A673 (cell line): ENCODE data around the gene PSMG1. TPM values are rescaled to one million over a fixed set of nuclear protein-coding genes. Genes with fewer than 3 reads are reported as not detected.

Source experiments
- BruUV-seq: library from RNA; stranded (reverse); fragments of 400-500 nt; replicated peaks from 2 replicates; lab custom pipeline; 2021; lab: Mats Ljungman, UMichigan
- CTCF ChIA-PET: fragments of 300-600 bp; sonication (Branson Sonifier 250); formaldehyde crosslinking; loops from one replicate; lab custom pipeline; 2022; ENCODE audit warnings: antibody characterized with exemption; lab: Charles Lee
- POLR2A ChIA-PET: fragments of 300-600 bp; sonication (Branson Sonifier 250); formaldehyde crosslinking; loops from one replicate; lab custom pipeline; 2022; ENCODE audit warnings: antibody characterized with exemption; ENCODE audit not compliant: low non-redundant PET; lab: Charles Lee
- DNase-seq: peaks from one replicate; pipeline ENCODE4 v3.0.0-alpha.2; 2015; ENCODE audit warnings: low spot score
- H3K27ac ChIP-seq: fragments of 200-600 bp; sonication (generic); 2 replicates; pipeline ENCODE4 v1.5.1; 2016; ENCODE audit warnings: mixed run types, low read depth, mild to moderate bottlenecking, mixed read lengths, antibody characterized with exemption, low read length; ENCODE audit not compliant: poor library complexity, severe bottlenecking
- H3K27me3 ChIP-seq: fragments of 200-600 bp; sonication (generic); replicated peaks from 2 replicates; pipeline ENCODE4 v1.6.1; 2017; ENCODE audit warnings: mixed run types, low read depth, mild to moderate bottlenecking, mixed read lengths, antibody characterized with exemption, low read length; ENCODE audit not compliant: insufficient read depth, poor library complexity
- H3K36me3 ChIP-seq: fragments of 200-600 bp; sonication (generic); 2 replicates; pipeline ENCODE4 v1.6.1; 2016; ENCODE audit warnings: mixed run types, mild to moderate bottlenecking, mixed read lengths, antibody characterized with exemption, low read length; ENCODE audit not compliant: insufficient read depth, poor library complexity, severe bottlenecking
- H3K4me1 ChIP-seq: fragments of 200-600 bp; sonication (generic); 2 replicates; pipeline ENCODE4 v1.6.1; 2017; ENCODE audit warnings: mixed run types, mild to moderate bottlenecking, mixed read lengths, antibody characterized with exemption, low read length; ENCODE audit not compliant: insufficient read depth, poor library complexity, severe bottlenecking
- H3K4me3 ChIP-seq: fragments of 200-600 bp; sonication (generic); 2 replicates; pipeline ENCODE4 v1.5.1; 2016; ENCODE audit warnings: low read depth, mixed run types, mild to moderate bottlenecking, mixed read lengths, low read length; ENCODE audit not compliant: poor library complexity, severe bottlenecking
- H3K9me3 ChIP-seq: fragments of 200-600 bp; sonication (generic); 2 replicates; pipeline ENCODE4 v1.6.1; 2016; ENCODE audit warnings: mixed run types, low read depth, mild to moderate bottlenecking, mixed read lengths, antibody characterized with exemption, low read length; ENCODE audit not compliant: poor library complexity, severe bottlenecking
- EZH2 ChIP-seq: fragments of 200-600 bp; sonication (generic); IDR thresholded peaks from 2 replicates; pipeline ENCODE4 v1.6.1; 2017; ENCODE audit warnings: borderline replicate concordance, low read depth, mild to moderate bottlenecking, mixed read lengths, antibody characterized with exemption, low read length; ENCODE audit not compliant: poor library complexity, severe bottlenecking
- intact Hi-C: fragments of 100-400 bp; cut with micrococcal nuclease; formaldehyde crosslinking; loops from one replicate; pipeline ENCODE4 v1.10.0; 2022; ENCODE audit not compliant: unreplicated experiment
- total RNA-seq: library from RNA; stranded (reverse); gene quantifications from 2 replicates; pipeline ENCODE4 v1.2.3, GENCODE V29; 2021
- TF ChIP-seq, protein P1 (sequence below): fragments of 300-800, 200-600 bp; sonication (generic); conservative IDR thresholded peaks from 2 replicates; pipeline ENCODE4 v1.5.1; 2017; ENCODE audit warnings: low read depth, mild to moderate bottlenecking, antibody characterized with exemption, low read length, moderate library complexity, mixed read lengths

PSMG1 gene
- total RNA-seq, 1 experiment from 2014 or later: 101 TPM

DNA sequence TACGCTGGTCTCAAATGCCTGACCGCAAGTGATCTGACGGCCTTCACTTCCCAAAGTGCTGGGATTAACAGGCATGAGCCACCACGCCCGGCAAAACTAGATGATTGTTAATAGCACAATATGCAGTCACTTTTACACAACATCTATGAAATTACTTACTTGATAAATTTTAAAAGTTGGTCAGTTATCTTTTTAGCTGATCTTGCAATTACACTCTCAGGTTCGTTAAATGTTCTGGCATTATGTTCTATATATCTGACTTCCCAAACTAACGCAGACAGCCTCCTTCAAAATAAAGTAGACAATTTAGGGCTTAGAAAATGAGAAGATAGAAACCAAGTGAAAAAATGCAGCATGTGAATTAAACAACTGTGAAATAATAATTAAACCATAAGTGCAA lies 31.8 kb upstream of the PSMG1 start:
- peaks cover 6% of the 10 kb centered on the region for H3K36me3 ChIP-seq
- BruUV-seq: no TSS peak
- DNase-seq: no peak
- CTCF ChIA-PET: no interaction called here
- TF ChIP-seq, protein P1, sequence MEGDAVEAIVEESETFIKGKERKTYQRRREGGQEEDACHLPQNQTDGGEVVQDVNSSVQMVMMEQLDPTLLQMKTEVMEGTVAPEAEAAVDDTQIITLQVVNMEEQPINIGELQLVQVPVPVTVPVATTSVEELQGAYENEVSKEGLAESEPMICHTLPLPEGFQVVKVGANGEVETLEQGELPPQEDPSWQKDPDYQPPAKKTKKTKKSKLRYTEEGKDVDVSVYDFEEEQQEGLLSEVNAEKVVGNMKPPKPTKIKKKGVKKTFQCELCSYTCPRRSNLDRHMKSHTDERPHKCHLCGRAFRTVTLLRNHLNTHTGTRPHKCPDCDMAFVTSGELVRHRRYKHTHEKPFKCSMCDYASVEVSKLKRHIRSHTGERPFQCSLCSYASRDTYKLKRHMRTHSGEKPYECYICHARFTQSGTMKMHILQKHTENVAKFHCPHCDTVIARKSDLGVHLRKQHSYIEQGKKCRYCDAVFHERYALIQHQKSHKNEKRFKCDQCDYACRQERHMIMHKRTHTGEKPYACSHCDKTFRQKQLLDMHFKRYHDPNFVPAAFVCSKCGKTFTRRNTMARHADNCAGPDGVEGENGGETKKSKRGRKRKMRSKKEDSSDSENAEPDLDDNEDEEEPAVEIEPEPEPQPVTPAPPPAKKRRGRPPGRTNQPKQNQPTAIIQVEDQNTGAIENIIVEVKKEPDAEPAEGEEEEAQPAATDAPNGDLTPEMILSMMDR: no peak
- TF ChIP-seq EZH2: no peak
- POLR2A ChIA-PET: no interaction called here
- H3K4me1 ChIP-seq: no peaks in the 10 kb centered on the region
- no peak overlapping the region for H3K4me3 ChIP-seq
- H3K9me3 ChIP-seq: no peaks in the 10 kb centered on the region
- H3K27me3 ChIP-seq: no peaks in the 10 kb centered on the region
- intact Hi-C loops: no loop called here
- H3K27ac ChIP-seq: no peak overlapping the region

DNA sequence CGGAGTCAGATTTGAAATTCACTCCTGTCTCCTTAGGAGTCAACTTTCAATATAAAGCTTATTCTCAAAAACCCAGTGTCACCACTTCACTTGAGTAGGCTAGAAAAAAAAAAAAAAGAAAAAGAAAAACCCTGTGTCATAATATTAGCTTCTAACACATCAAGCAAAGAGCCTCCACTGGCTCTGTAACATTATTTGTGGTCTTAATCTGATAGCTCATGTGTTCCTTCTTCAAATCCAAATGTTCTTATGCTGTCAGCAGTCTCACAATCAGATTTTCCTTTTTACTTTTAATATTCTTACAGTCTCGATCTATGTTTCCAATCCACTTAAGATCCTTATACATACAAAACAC lies 26.1 kb upstream of the PSMG1 start:
- TF ChIP-seq, protein P1: no peak
- TF ChIP-seq EZH2: no peak
- intact Hi-C loops: no loop called here
- BruUV-seq: no TSS peak
- ChIA-PET CTCF (no interaction called here), POLR2A (interaction anchor here (0.6 kb wide), 1 partner anchor 29 kb away, joined by 14 read pairs; no protein-coding TSS in a partner anchor)
- Histone ChIP-seq H3K27me3 (no peaks in the 10 kb centered on the region), H3K9me3 (no peaks in the 10 kb centered on the region), H3K4me3 (no peak overlapping the region), H3K4me1 (peaks cover 4% of the 10 kb centered on the region), H3K27ac (no peak overlapping the region), H3K36me3 (peaks cover 22% of the 10 kb centered on the region)
- no peak for DNase-seq

GRCh38 chr21:39208624-39209333 lies 25.5 kb upstream of the PSMG1 start:
- Histone ChIP-seq H3K27me3 (no peaks in the 10 kb centered on the region), H3K27ac (no peak overlapping the region), H3K4me3 (no peak overlapping the region), H3K36me3 (peaks cover 22% of the 10 kb centered on the region), H3K4me1 (peaks cover 4% of the 10 kb centered on the region), H3K9me3 (no peaks in the 10 kb centered on the region)
- intact Hi-C loops: no loop called here
- TF ChIP-seq EZH2: no peak
- TF ChIP-seq, protein P1: no peak
- BruUV-seq: no TSS peak
- ChIA-PET POLR2A (interaction anchor here (0.6 to 0.7 kb wide), 3 partner anchors 29 to 109 kb away, joined by 3 to 14 read pairs (median 3); no protein-coding TSS in a partner anchor), CTCF (no interaction called here)
- DNase-seq: peak; percentile 15
